GM18873 (cell line): ENCODE measurements around the gene SEMG2.

Experiments
- ATAC-seq: cut with Tn5 transposase; IDR thresholded peaks from one replicate; pipeline ENCODE4 v1.9.1; 2021; ENCODE audit warnings: mild to moderate bottlenecking, moderate library complexity, moderate number of reproducible peaks; ENCODE audit not compliant: unreplicated experiment, low FRiP score

SEMG2 gene

GRCh38 chr20:45221076-45221475, at the start of gene SEMG2:
SEMG2 (plus strand) TSS chr20:45221373; CDS start chr20:45221390, 17 bp downstream.
- no peak for ATAC-seq

GRCh38 chr20:45173522-45173921, 47.7 kb upstream of the SEMG2 start:
- no peak for ATAC-seq

- no peak for ATAC-seq
These were observed 46.5 kb upstream of the SEMG2 start, which contains the start of gene PI3 for GRCh38 chr20:45174434-45175364. PI3 (plus strand) TSS chr20:45174902; CDS start chr20:45174923, 21 bp downstream.

- ATAC-seq: no peak
These were observed 44.5 kb upstream of the SEMG2 start for GRCh38 chr20:45176526-45177267.

- ATAC-seq: no peak
These were observed 42.0 kb upstream of the SEMG2 start for GRCh38 chr20:45179166-45179565.

GRCh38 chr20:45181639-45182038, 39.5 kb upstream of the SEMG2 start:
- no peak for ATAC-seq

- no peak for ATAC-seq
These were observed 38.1 kb upstream of the SEMG2 start for GRCh38 chr20:45183084-45183483.

- ATAC-seq: no peak
These were observed 33.5 kb upstream of the SEMG2 start for GRCh38 chr20:45187693-45188092.

- ATAC-seq: no peak
These were observed 32.0 kb upstream of the SEMG2 start for GRCh38 chr20:45189067-45189609.

- no peak for ATAC-seq
These were observed 31.3 kb upstream of the SEMG2 start for GRCh38 chr20:45189861-45190260.

- no peak for ATAC-seq
These were observed 29.2 kb upstream of the SEMG2 start for GRCh38 chr20:45191926-45192325.

- no peak for ATAC-seq
These were observed 27.8 kb upstream of the SEMG2 start for GRCh38 chr20:45193331-45193730.

- no peak for ATAC-seq
These were observed 14.4 kb upstream of the SEMG2 start, which contains the start of gene SEMG1 for GRCh38 chr20:45206725-45207124. SEMG1 (plus strand) TSS chr20:45207033; CDS start chr20:45207054, 21 bp downstream.

GRCh38 chr20:45209924-45210323, 11.2 kb upstream of the SEMG2 start:
- ATAC-seq: no peak

GRCh38 chr20:45211569-45212474, 9.4 kb upstream of the SEMG2 start:
- ATAC-seq: no peak

- ATAC-seq: no peak
These were observed 8.3 kb upstream of the SEMG2 start for GRCh38 chr20:45212836-45213235.

GRCh38 chr20:45218124-45218523, 3.0 kb upstream of the SEMG2 start:
- ATAC-seq: no peak

- no peak for ATAC-seq
These were observed 2.5 kb upstream of the SEMG2 start for GRCh38 chr20:45218636-45219035.

GRCh38 chr20:45223136-45223535, 2.0 kb downstream of the SEMG2 start:
- no peak for ATAC-seq

GRCh38 chr20:45226287-45226686, 5.1 kb downstream of the SEMG2 start:
- ATAC-seq: no peak
